MM.1S (cell line): ENCODE data around the gene FGR.

ENCODE experiments used
- DNase-seq: peaks from one replicate; pipeline ENCODE4 v3.0.0-alpha.2; 2015
- H2AFZ ChIP-seq: fragments of 300-600 bp; sonication (generic); 2 replicates; pipeline ENCODE4 v1.6.0; 2016; ENCODE audit warnings: antibody characterized with exemption, low read length
- H3F3A ChIP-seq: fragments of 300-600 bp; sonication (generic); 2 replicates; pipeline ENCODE4 v1.6.1; 2016; ENCODE audit warnings: mild to moderate bottlenecking, antibody characterized with exemption, low read length, moderate library complexity, mixed read lengths; ENCODE audit not compliant: insufficient read depth
- H3K27ac ChIP-seq: fragments of 300-600 bp; sonication (generic); 2 replicates; pipeline ENCODE4 v1.5.1; 2016; ENCODE audit warnings: mild to moderate bottlenecking, low read length
- H3K27me3 ChIP-seq: fragments of 300-600 bp; sonication (generic); replicated peaks from 2 replicates; pipeline ENCODE4 v1.6.0; 2016; ENCODE audit warnings: low read length; ENCODE audit not compliant: insufficient read depth
- H3K36me3 ChIP-seq: fragments of 300-600 bp; sonication (generic); replicated peaks from 2 replicates; pipeline ENCODE4 v1.6.1; 2016; ENCODE audit warnings: mild to moderate bottlenecking, low read length, mixed read lengths; ENCODE audit not compliant: insufficient read depth
- H3K4me1 ChIP-seq: fragments of 300-600 bp; sonication (generic); 2 replicates; pipeline ENCODE4 v1.6.1; 2016; ENCODE audit warnings: low read length, mixed read lengths
- H3K4me2 ChIP-seq: fragments of 300-600 bp; sonication (generic); 2 replicates; pipeline ENCODE4 v1.6.0; 2016; ENCODE audit warnings: low read depth, low read length
- H3K4me3 ChIP-seq: fragments of 300-600 bp; sonication (generic); 2 replicates; pipeline ENCODE4 v1.5.1; 2016; ENCODE audit warnings: low read length, mixed read lengths
- H3K79me2 ChIP-seq: fragments of 300-600 bp; sonication (generic); 2 replicates; pipeline ENCODE4 v1.6.1; 2016; ENCODE audit warnings: mixed run types, low read length, mixed read lengths
- H3K9ac ChIP-seq: fragments of 300-600 bp; sonication (generic); 2 replicates; pipeline ENCODE4 v1.6.1; 2016; ENCODE audit warnings: low read length, mixed read lengths
- H3K9me2 ChIP-seq: fragments of 300-600 bp; sonication (generic); replicated peaks from 2 replicates; pipeline ENCODE4 v1.6.1; 2016; ENCODE audit warnings: mild to moderate bottlenecking, low read length, mixed read lengths; ENCODE audit not compliant: insufficient read depth
- H3K9me3 ChIP-seq: fragments of 300-600 bp; sonication (generic); replicated peaks from 2 replicates; pipeline ENCODE4 v1.6.1; 2016; ENCODE audit warnings: mild to moderate bottlenecking, low read length, mixed read lengths; ENCODE audit not compliant: insufficient read depth
- H4K20me1 ChIP-seq: fragments of 300-600 bp; sonication (generic); 2 replicates; pipeline ENCODE4 v1.6.1; 2016; ENCODE audit warnings: mild to moderate bottlenecking, low read length, moderate library complexity, mixed read lengths; ENCODE audit not compliant: insufficient read depth
- EZH2 ChIP-seq: fragments of 300-600 bp; sonication (generic); optimal IDR thresholded peaks from 2 replicates; pipeline ENCODE3; 2017; ENCODE audit warnings: low read depth, mild to moderate bottlenecking, antibody characterized with exemption, low read length, mixed read lengths
- EZH2phosphoT487 ChIP-seq: fragments of 300-600 bp; sonication (generic); IDR thresholded peaks from 2 replicates; pipeline ENCODE4 v1.6.1; 2018; ENCODE audit warnings: antibody characterized with exemption, low read length
- TF ChIP-seq, protein P1 (sequence below): fragments of 300-600 bp; sonication (generic); IDR thresholded peaks from 2 replicates; pipeline ENCODE4 v1.5.1; 2016; ENCODE audit warnings: antibody characterized with exemption, low read length, mixed read lengths

Gene FGR

DNA sequence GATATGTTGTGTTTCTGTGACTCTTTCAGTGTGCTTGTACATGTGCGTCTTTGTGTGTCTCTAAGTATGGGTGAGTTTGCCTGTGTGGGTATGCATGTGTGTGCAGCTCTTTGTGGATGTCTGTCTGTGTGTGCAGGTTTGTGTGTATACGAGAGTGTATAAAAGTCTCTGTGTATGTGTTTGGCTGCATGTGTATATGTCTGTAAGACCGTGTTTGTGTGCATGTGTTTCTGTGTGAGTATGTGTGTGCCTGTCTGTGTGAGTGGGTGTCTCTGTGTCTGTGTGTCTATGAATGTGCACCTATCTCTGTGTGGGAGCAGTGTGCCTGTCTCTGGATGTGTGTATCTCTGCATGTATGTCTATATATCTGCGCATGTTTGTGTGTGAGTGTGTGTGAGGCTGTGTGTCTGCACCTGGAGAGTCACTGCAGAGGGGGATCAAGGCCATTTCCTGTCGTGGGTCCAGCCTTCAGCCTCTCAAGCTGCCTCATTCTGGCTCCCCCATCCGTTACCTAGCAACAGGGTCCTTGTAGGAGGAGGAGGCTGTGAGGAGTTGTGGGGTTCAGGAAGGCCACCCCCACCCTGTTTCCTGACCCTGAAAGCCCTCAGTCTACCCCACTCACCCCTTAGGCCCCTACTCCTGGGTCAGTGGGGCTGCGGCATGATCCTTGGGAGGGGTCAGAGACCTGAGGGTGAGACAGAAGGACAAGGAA is 10.4 kb downstream of the FGR start:
- Histone ChIP-seq H3K27ac (no peak overlapping the region), H3K4me3 (no peak overlapping the region), H3K79me2 (no peaks in the 10 kb centered on the region), H3K27me3 (no peaks in the 10 kb centered on the region), H3K9me3 (no peaks in the 10 kb centered on the region), H2AFZ (no peak overlapping the region), H3F3A (no peaks in the 10 kb centered on the region), H3K4me1 (no peaks in the 10 kb centered on the region), H3K36me3 (no peaks in the 10 kb centered on the region), H3K4me2 (no peak overlapping the region), H3K9ac (no peak overlapping the region), H4K20me1 (no peaks in the 10 kb centered on the region), H3K9me2 (no peaks in the 10 kb centered on the region)
- no peak for TF ChIP-seq EZH2
- TF ChIP-seq EZH2phosphoT487: no peak
- TF ChIP-seq, protein P1, sequence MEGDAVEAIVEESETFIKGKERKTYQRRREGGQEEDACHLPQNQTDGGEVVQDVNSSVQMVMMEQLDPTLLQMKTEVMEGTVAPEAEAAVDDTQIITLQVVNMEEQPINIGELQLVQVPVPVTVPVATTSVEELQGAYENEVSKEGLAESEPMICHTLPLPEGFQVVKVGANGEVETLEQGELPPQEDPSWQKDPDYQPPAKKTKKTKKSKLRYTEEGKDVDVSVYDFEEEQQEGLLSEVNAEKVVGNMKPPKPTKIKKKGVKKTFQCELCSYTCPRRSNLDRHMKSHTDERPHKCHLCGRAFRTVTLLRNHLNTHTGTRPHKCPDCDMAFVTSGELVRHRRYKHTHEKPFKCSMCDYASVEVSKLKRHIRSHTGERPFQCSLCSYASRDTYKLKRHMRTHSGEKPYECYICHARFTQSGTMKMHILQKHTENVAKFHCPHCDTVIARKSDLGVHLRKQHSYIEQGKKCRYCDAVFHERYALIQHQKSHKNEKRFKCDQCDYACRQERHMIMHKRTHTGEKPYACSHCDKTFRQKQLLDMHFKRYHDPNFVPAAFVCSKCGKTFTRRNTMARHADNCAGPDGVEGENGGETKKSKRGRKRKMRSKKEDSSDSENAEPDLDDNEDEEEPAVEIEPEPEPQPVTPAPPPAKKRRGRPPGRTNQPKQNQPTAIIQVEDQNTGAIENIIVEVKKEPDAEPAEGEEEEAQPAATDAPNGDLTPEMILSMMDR: no peak
- DNase-seq: peak; percentile 13

DNA sequence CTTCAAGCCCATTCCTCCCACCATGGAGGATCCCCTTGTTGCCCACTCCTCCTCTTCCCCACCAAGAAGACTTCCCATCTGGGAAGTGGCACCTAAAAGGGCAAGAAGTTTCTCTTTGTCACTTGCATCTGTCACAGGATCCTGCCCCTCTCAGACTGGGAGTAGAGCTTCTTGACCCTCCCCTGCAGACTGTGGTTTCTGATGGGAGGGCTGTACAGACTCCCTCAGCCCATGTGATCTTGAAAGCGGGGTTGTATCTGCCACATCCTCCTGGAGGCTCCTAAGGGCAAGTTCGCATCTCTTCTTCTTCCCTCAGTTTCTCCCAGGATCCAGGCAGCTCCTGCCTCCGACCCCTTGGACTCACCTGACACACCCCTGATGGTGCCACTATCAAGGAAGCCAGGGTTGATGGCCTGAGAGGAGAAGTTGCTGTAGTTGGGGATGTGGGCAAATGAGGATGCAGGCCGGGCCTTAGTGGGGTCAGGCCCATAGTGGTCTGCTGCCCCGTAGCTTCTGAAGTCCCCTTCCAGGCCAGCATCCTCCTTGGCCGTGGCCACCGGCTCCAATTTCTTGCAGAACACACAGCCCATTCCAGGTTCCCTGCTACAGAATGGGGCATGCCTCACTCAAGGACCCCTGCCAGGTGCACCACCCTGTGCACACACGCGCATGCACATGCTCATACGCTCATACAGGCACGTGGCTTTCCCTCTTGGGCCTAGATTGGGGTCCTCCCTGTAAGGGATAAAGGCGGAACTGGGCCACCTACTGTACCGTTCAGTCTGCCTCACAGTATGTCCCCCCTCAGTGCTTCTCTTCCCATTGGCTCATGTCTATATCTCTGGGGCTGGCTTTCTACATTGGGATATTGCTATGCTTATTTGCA is 11.4 kb downstream of the FGR start:
- DNase-seq: no peak
- no peak overlapping the region for H2AFZ ChIP-seq
- H3K79me2 ChIP-seq: no peaks in the 10 kb centered on the region
- H3K36me3 ChIP-seq: no peaks in the 10 kb centered on the region
- no peak overlapping the region for H3K4me3 ChIP-seq
- H3F3A ChIP-seq: no peaks in the 10 kb centered on the region
- no peak overlapping the region for H3K9ac ChIP-seq
- H4K20me1 ChIP-seq: no peaks in the 10 kb centered on the region
- TF ChIP-seq, protein P1: no peak
- no peak for TF ChIP-seq EZH2phosphoT487
- TF ChIP-seq EZH2: no peak
- no peaks in the 10 kb centered on the region for H3K9me3 ChIP-seq
- H3K4me1 ChIP-seq: no peaks in the 10 kb centered on the region
- no peaks in the 10 kb centered on the region for H3K27me3 ChIP-seq
- no peak overlapping the region for H3K4me2 ChIP-seq
- no peak overlapping the region for H3K27ac ChIP-seq
- no peaks in the 10 kb centered on the region for H3K9me2 ChIP-seq

DNA sequence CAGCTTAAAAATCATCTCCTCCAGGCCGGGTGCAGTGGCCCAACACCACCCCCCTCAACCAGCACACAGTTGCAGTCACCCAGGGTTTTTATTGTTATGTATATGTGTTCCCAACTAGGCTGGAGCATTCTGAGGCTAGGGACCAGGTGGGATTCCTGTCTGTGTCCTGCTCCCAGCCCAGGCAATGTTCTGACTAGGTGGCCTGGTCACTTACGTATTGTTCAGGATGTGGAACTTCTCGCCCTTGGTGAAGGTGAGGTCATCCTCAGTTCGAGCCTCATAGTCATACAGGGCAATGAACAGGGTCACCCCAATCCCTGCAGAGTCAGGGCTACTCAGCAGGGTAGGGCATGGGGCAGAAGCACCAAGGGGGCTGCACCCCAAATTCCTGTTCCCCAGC is 12.2 kb downstream of the FGR start:
- Histone ChIP-seq H3K4me3 (no peak overlapping the region), H3K4me1 (no peaks in the 10 kb centered on the region), H3K9me3 (no peaks in the 10 kb centered on the region), H3K9ac (no peak overlapping the region), H3K9me2 (no peaks in the 10 kb centered on the region), H3K27me3 (no peaks in the 10 kb centered on the region), H3K27ac (no peak overlapping the region), H2AFZ (no peak overlapping the region), H3K4me2 (no peak overlapping the region), H3F3A (no peaks in the 10 kb centered on the region), H3K36me3 (no peaks in the 10 kb centered on the region), H4K20me1 (no peaks in the 10 kb centered on the region), H3K79me2 (no peaks in the 10 kb centered on the region)
- no peak for TF ChIP-seq EZH2
- TF ChIP-seq EZH2phosphoT487: no peak
- TF ChIP-seq, protein P1: no peak
- DNase-seq: no peak
